ENCODE results near the gene RSPH6A.

The RSPH6A gene

DNA sequence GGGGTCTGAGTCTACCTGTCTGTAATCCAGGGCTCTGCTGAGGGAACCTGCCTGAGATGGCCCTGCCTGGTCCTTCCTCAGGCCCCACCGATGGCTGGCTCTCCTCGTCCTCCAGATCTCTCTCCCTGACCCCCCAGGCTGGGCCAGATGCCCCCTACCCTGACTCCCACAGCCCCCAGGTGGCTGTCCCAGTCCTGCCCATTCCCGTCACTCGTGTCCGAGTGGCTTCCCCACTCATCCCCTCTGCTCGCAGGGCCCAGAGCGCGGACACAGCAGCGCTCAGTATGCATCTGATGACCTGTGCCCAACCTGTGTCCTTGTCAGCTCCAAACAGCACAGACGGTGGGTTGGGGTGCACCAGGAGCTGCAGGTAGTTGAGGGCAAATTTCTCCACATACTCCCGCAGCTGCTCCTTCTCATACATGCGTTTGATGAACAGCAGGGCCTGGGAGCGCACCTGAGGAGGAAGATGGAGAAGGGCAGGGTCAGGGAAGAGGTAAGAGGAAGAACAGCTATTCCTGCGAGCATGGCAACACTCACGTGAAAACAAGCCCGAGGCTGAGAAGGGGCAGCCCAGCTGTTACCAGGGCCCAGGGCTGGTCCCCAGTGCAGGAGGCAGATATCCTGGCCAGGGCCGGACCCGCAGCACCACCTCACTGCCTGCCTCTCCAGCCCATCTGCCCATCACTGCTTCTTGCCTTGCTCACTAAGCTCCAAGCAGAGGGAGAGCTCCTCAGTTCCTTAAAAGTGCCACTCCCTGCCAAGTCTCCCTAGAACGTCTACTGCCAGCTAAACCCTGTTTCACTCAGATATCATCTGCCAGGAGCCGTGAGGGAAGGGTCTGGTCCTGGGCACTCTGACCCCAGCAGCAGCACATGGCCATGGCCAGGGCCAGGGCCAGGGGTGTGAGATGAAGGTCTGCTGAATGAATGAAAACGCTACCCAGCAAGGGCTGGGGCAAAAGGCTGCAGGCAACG is 11.1 kb upstream of the RSPH6A start:
- Histone ChIP-seq H3K9ac (ENCODE audit: low read depth, low read length, poor library complexity, severe bottlenecking) (no peak overlapping the region), H3K9me2 (replicated peaks; ENCODE audit: low read depth, low read length) (no peaks in the 10 kb centered on the region), H3F3A (ENCODE audit: low read depth) (no peaks in the 10 kb centered on the region), H3K9me3 (ENCODE audit: insufficient read depth, low read depth, low read length) (no peaks in the 10 kb centered on the region), H3K4me1 (ENCODE audit: insufficient read depth, low read length, poor library complexity, severe bottlenecking) (no peaks in the 10 kb centered on the region), H3K4me2 (ENCODE audit: low read depth, low read length, poor library complexity, severe bottlenecking) (no peak overlapping the region), H3K27me3 (ENCODE audit: insufficient read depth, low read length, poor library complexity, severe bottlenecking) (no peaks in the 10 kb centered on the region), H4K20me1 (ENCODE audit: insufficient read depth, low read length, poor library complexity, severe bottlenecking) (no peaks in the 10 kb centered on the region), H2AFZ (ENCODE audit: low read length) (no peak overlapping the region), H3K36me3 (ENCODE audit: insufficient read depth, low read length) (peaks cover 77% of the 10 kb centered on the region; the same call in 1 of the 2 replicates), H3K79me2 (ENCODE audit: insufficient read depth, low read length) (no peaks in the 10 kb centered on the region), H3K4me3 (ENCODE audit: low read length, poor library complexity, severe bottlenecking) (no peak overlapping the region)
- TF ChIP-seq, protein P1, sequence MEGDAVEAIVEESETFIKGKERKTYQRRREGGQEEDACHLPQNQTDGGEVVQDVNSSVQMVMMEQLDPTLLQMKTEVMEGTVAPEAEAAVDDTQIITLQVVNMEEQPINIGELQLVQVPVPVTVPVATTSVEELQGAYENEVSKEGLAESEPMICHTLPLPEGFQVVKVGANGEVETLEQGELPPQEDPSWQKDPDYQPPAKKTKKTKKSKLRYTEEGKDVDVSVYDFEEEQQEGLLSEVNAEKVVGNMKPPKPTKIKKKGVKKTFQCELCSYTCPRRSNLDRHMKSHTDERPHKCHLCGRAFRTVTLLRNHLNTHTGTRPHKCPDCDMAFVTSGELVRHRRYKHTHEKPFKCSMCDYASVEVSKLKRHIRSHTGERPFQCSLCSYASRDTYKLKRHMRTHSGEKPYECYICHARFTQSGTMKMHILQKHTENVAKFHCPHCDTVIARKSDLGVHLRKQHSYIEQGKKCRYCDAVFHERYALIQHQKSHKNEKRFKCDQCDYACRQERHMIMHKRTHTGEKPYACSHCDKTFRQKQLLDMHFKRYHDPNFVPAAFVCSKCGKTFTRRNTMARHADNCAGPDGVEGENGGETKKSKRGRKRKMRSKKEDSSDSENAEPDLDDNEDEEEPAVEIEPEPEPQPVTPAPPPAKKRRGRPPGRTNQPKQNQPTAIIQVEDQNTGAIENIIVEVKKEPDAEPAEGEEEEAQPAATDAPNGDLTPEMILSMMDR (conservative IDR thresholded peaks at IDR 0.05; ENCODE audit: low read length) = no peak

DNA sequence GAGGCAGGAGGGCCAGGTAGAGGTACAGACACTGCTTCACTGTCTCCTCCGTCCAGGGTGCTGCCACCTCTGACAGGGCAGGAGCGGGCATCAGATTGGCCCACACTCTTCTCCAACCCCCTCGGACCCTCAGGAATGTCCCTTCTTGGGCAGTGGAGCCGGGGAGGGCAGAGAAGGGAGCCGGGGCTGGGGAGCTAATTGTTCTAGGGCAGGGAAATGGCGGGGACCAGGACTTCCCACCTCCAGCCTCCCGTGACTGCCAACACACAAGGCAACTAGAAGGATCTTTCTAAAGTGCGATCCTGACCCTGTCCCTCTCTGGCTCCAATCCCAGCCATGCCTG is 10.1 kb upstream of the RSPH6A start:
- H3K79me2 ChIP-seq (ENCODE audit: insufficient read depth, low read length) = no peaks in the 10 kb centered on the region
- no peak overlapping the region for H3K9ac ChIP-seq (ENCODE audit: low read depth, low read length, poor library complexity, severe bottlenecking)
- no peak overlapping the region for H3K4me2 ChIP-seq (ENCODE audit: low read depth, low read length, poor library complexity, severe bottlenecking)
- H2AFZ ChIP-seq (ENCODE audit: low read length) = no peak overlapping the region
- no peaks in the 10 kb centered on the region for H3K9me2 ChIP-seq (replicated peaks; ENCODE audit: low read depth, low read length)
- no peak overlapping the region for H3K4me3 ChIP-seq (ENCODE audit: low read length, poor library complexity, severe bottlenecking)
- no peaks in the 10 kb centered on the region for H3F3A ChIP-seq (ENCODE audit: low read depth)
- no peaks in the 10 kb centered on the region for H3K27me3 ChIP-seq (ENCODE audit: insufficient read depth, low read length, poor library complexity, severe bottlenecking)
- H4K20me1 ChIP-seq (ENCODE audit: insufficient read depth, low read length, poor library complexity, severe bottlenecking) = peaks cover 2% of the 10 kb centered on the region
- H3K36me3 ChIP-seq (ENCODE audit: insufficient read depth, low read length) = peaks cover 75% of the 10 kb centered on the region; the same call in 1 of the 2 replicates
- TF ChIP-seq EZH2phosphoT487 (IDR thresholded peaks at IDR 0.05; ENCODE audit: borderline replicate concordance) = no peak
- TF ChIP-seq, protein P1 (conservative IDR thresholded peaks at IDR 0.05; ENCODE audit: low read length) = no peak
- H3K4me1 ChIP-seq (ENCODE audit: insufficient read depth, low read length, poor library complexity, severe bottlenecking) = no peaks in the 10 kb centered on the region
- H3K9me3 ChIP-seq (ENCODE audit: insufficient read depth, low read depth, low read length) = no peaks in the 10 kb centered on the region

DNA sequence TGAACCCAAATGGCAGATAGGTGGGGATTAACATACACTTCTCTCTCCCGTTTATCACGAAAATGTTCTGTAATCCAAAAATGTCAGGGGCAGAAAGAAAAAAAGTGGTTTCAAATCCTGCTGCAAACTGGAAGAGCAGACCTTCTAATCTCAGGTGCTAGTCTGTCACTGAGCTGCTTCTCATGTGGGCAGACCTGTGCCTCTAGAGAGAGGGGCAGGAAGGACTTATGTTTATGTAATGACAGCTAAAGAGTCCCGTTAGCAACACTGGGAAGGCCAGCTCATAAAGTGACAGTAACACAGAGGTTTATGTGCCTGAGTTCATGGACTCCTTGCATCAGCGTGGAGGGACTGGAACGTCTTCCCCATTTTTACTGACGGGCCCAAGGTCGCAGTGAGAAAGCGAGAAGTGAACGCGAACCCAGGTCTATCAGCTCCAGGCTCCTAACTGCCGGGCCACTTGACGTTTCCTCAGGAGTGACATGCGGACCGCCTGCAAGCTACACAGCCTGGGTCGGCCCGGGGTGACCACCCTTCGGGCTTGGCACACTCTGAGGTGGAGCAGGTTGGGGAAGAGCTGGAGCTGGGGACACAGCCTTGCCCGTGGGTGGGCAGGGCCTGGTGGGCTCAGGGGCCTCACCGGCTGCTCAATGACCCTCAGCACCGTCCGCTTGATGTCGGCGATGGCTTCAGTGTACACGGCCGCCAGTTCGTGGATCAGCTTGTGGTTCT is 9.6 kb upstream of the RSPH6A start:
- Histone ChIP-seq H3K9me2 (replicated peaks; ENCODE audit: low read depth, low read length) (no peaks in the 10 kb centered on the region), H3K27me3 (ENCODE audit: insufficient read depth, low read length, poor library complexity, severe bottlenecking) (no peaks in the 10 kb centered on the region), H3K4me2 (ENCODE audit: low read depth, low read length, poor library complexity, severe bottlenecking) (no peak overlapping the region), H4K20me1 (ENCODE audit: insufficient read depth, low read length, poor library complexity, severe bottlenecking) (peaks cover 2% of the 10 kb centered on the region), H3K4me3 (ENCODE audit: low read length, poor library complexity, severe bottlenecking) (no peak overlapping the region), H2AFZ (ENCODE audit: low read length) (no peak overlapping the region), H3K9ac (ENCODE audit: low read depth, low read length, poor library complexity, severe bottlenecking) (no peak overlapping the region), H3K9me3 (ENCODE audit: insufficient read depth, low read depth, low read length) (no peaks in the 10 kb centered on the region), H3K36me3 (ENCODE audit: insufficient read depth, low read length) (peaks cover 74% of the 10 kb centered on the region; the same call in 1 of the 2 replicates), H3K79me2 (ENCODE audit: insufficient read depth, low read length) (no peaks in the 10 kb centered on the region), H3K4me1 (ENCODE audit: insufficient read depth, low read length, poor library complexity, severe bottlenecking) (no peaks in the 10 kb centered on the region), H3F3A (ENCODE audit: low read depth) (no peaks in the 10 kb centered on the region)
- TF ChIP-seq EZH2phosphoT487 (IDR thresholded peaks at IDR 0.05; ENCODE audit: borderline replicate concordance) = no peak
- TF ChIP-seq, protein P1 (conservative IDR thresholded peaks at IDR 0.05; ENCODE audit: low read length) = no peak

All from Loucy (cell line).